BJ (cell line): Measurements from ENCODE around the gene SPAG5. TPM values are rescaled to one million over a fixed set of nuclear protein-coding genes. Genes with fewer than 3 reads are reported as not detected.
A peak's percentile ranks its signal among the peaks of the same experiment; 100 is the strongest.

Experiments
- CTCF ChIA-PET: fragments of 350-600 bp; formaldehyde crosslinking; extraction: SDS; loops from one replicate; lab custom pipeline; 2021; ENCODE audit warnings: antibody characterized with exemption, inconsistent platforms; lab: Yijun Ruan, JAX
- POLR2A ChIA-PET: fragments of 300-600 bp; sonication (Branson Sonifier 250); formaldehyde crosslinking; extraction: SDS; loops from one replicate; lab custom pipeline; 2021; ENCODE audit warnings: antibody characterized with exemption; lab: Charles Lee
- DNase-seq: peaks from one replicate; pipeline ENCODE4 v3.0.0-alpha.2; 2011; ENCODE audit warnings: low read depth
- H3K27me3 ChIP-seq: 2 replicates; pipeline ENCODE4 v1.6.0; 2011; ENCODE audit warnings: low read length; ENCODE audit not compliant: control insufficient read depth, insufficient read depth
- H3K36me3 ChIP-seq: 2 replicates; pipeline ENCODE4 v1.5.1; 2011; ENCODE audit warnings: low read length; ENCODE audit not compliant: control insufficient read depth, insufficient read depth
- H3K4me3 ChIP-seq: 2 replicates; pipeline ENCODE4 v1.5.1; 2011; ENCODE audit warnings: low read depth, mild to moderate bottlenecking, control low read depth, low read length
- CTCF ChIP-seq: IDR thresholded peaks from 2 replicates; pipeline ENCODE4 v1.5.1; 2011; ENCODE audit warnings: low read depth, mild to moderate bottlenecking, control low read depth, inconsistent platforms, low read length, moderate library complexity; ENCODE audit not compliant: insufficient read depth
- polyA plus RNA-seq: library from polyadenylated mRNA; depleted of rRNA; stranded (reverse); fragments of >200 nt; gene quantifications from 2 replicates; pipeline ENCODE4 v1.2.3, GENCODE V29; 2011

The SPAG5 gene
- polyA plus RNA-seq, 1 experiment, result 41.3 TPM

DNA sequence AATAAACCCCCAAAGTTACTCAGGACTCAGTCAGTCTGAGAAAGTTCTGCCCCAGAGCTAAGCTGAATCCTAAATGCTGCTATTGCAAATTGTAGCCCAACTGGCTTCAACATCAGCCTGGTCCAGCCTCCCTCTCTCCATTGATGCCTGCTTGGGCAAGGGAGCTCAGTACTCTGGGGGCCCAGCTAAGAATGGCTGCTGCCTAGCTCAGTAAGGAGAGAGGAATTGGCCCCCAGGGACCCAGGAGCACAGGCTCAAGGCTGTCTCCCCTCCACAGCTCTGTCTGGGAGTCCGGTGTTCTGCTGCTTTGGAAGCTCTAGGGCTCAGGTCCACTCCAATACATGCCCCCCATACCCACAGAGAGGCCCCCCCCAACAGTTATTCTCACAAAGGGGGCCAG, 48.0 kb downstream of the SPAG5 start:
- POLR2A ChIA-PET, result no interaction called here
- no peaks in the 10 kb centered on the region for H3K27me3 ChIP-seq
- H3K4me3 ChIP-seq, result no peak overlapping the region
- no peak for TF ChIP-seq CTCF
- no peak for DNase-seq
- H3K36me3 ChIP-seq, result peaks cover 13% of the 10 kb centered on the region
- CTCF ChIA-PET, result interaction anchor here (1.0 to 6.4 kb wide), 6 partner anchors 11 to 66 kb away, joined by 3 to 27 read pairs (median 5); no protein-coding TSS in a partner anchor

- H3K4me3 ChIP-seq, result no peak overlapping the region
- no peak for TF ChIP-seq CTCF
- H3K27me3 ChIP-seq, result no peaks in the 10 kb centered on the region
- ChIA-PET POLR2A (no interaction called here), CTCF (interaction anchor here (0.6 to 6.4 kb wide), 11 partner anchors 10 to 204 kb away, joined by 3 to 45 read pairs (median 5); partner anchors contain the start of genes ALDOC and PIGS)
- no peak for DNase-seq
- H3K36me3 ChIP-seq, result peaks cover 13% of the 10 kb centered on the region
Observed at GRCh38 chr17:28549236-28550132, 49.3 kb downstream of the SPAG5 start.

DNA sequence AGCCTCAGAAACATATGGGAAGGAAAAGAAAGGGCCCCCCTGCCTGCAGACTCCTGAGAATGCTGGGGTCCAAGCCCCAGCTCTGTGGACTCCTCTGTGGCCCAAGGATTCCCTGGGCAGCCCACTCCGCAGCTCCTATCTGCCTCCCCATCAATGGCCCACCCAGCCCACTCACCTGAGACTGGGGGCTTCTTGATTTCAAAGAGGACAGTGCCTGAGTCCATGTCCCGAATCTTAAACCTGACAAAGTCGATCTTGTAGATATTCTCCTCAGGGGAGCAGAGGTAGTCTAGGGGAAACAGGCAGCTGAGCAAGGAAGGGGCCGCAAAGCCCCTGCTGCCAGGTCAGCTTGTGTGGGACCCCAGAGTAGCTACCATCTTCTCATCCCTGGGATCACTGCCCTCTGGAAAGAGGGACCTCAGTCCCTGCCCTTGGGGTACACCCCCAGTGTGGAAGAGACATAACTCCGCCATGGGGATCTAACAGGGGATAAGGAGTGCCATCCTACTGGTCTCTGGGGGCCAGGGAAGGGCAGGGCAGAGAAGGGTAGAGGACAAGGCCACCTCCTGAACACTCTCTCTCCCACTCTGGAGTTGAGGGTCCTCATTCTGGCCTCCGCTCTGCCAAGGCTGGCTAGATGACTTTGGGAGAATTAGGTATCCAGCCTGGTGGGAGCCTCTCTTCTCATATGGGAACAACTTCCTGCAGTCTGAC, 50.3 kb downstream of the SPAG5 start:
- POLR2A ChIA-PET, result no interaction called here
- no peak for TF ChIP-seq CTCF
- Histone ChIP-seq H3K4me3 (no peak overlapping the region), H3K27me3 (no peaks in the 10 kb centered on the region), H3K36me3 (peaks cover 7% of the 10 kb centered on the region)
- CTCF ChIA-PET, result interaction anchor here (0.6 to 6.4 kb wide), 12 partner anchors 12 to 76 kb away, joined by 3 to 45 read pairs (median 6); partner anchors contain the start of genes ALDOC and PIGS
- no peak for DNase-seq

DNA sequence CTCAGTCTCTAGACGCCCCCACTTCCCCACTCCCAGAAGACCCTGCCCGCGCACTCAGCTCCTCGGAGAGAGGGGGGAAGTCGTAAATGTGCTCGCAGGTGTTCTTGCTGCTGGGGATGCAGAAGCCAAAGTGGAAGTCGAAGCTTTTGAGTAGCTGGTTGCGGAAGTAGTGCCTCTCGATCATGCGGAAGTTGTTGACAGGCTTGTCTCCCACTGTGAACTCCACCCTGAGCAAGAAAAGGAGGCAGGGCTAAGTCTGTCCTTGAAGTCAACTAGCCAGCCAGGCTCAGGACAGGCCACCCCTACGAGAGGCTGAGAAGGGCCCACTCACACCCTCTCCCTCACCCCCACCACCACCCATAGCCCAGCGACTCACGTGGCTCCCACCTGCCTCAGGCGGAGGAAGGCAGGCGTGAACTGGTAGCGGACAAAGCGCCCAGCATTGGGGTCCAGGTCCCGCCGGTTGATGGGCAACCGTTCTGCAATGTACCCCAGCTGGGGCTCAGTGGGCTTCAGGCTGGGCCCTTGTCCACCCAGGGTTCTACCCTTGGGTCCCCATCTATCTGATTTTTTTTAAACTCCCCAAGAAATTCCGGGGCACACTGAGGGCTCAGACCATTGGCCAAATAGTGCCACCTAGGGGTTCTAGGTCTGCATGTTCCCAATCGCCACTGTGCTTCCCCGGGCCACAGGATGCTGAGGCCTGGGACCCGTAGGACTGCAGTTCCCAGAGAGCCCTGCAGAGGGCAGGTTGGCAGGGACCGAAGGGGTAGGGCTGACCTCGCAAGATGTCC, 51.0 kb downstream of the SPAG5 start:
- POLR2A ChIA-PET, result no interaction called here
- DNase-seq, result no peak

More for the DNA sequence above, 51.0 kb downstream of the SPAG5 start:
- CTCF ChIA-PET, result interaction anchor here (0.6 to 6.4 kb wide), 21 partner anchors 12 to 131 kb away, joined by 3 to 45 read pairs (median 4); partner anchors contain the start of genes ALDOC and PIGS
- TF ChIP-seq CTCF, result peak; percentile 95
- Histone ChIP-seq H3K36me3 (peaks cover 6% of the 10 kb centered on the region), H3K27me3 (no peaks in the 10 kb centered on the region), H3K4me3 (no peak overlapping the region)
